GM12878 (cell line): ENCODE measurements around the gene EGFR. TPM values are rescaled to one million over a fixed set of nuclear protein-coding genes. Genes with fewer than 3 reads are reported as not detected.

Experiments used
- ATAC-seq: fragments of 200-7000 bp; cut with Tn5 transposase; 3 replicates; pipeline ENCODE4 v1.9.1; 2020; ENCODE audit warnings: mild to moderate bottlenecking, moderate library complexity
- BruUV-seq: library from RNA; stranded (reverse); fragments of 400-500 nt; replicated peaks from 2 replicates; lab custom pipeline; 2021; lab: Mats Ljungman, UMichigan
- CTCF ChIA-PET: fragments of 300-600 bp; sonication (Branson Sonifier 250); formaldehyde crosslinking; extraction: SDS; loops from one replicate; lab custom pipeline; 2021; ENCODE audit warnings: inconsistent platforms; lab: Yijun Ruan, JAX
- POLR2A ChIA-PET: fragments of 350-600 bp; formaldehyde crosslinking; extraction: SDS; loops from one replicate; lab custom pipeline; 2021; ENCODE audit warnings: inconsistent platforms; lab: Charles Lee
- RAD21 ChIA-PET: fragments of 300-600 bp; sonication (Branson Sonifier 250); formaldehyde crosslinking; loops from one replicate; lab custom pipeline; 2023; ENCODE audit warnings: antibody characterized with exemption; ENCODE audit not compliant: unreplicated experiment; lab: Charles Lee
- SMC1A ChIA-PET: fragments of 300-600 bp; sonication (Branson Sonifier 250); formaldehyde crosslinking; loops from one replicate; lab custom pipeline; 2023; ENCODE audit not compliant: unreplicated experiment, uncharacterized antibody; lab: Charles Lee
- DNase-seq: peaks from one replicate; pipeline ENCODE4 v3.0.0-alpha.2; 2011; ENCODE audit warnings: low read depth, low spot score
- FAIRE-seq: peaks from 3 replicates; lab custom pipeline; 2011; peaks lifted over from hg19 to GRCh38; lab: Jason Lieb, UNC
- H2AFZ ChIP-seq: 2 replicates; pipeline ENCODE4 v1.6.0; 2011; ENCODE audit warnings: low read depth, low read length, control low read depth; ENCODE audit not compliant: control insufficient read depth
- H3K27ac ChIP-seq: 2 replicates; pipeline ENCODE4 v1.5.1; 2011; ENCODE audit warnings: control low read depth; ENCODE audit not compliant: control insufficient read depth, insufficient read depth
- H3K27me3 ChIP-seq, 2 experiments: replicated peaks in 1 of 2; 2 replicates each; pipeline versions ENCODE4 v1.6.0 to v1.6.1; 2011; ENCODE audit warnings: low read length in 1 of 2; ENCODE audit not compliant: control insufficient read depth in 2 of 2, insufficient read depth in 2 of 2
- H3K36me3 ChIP-seq, 2 experiments: 2 replicates each; pipeline ENCODE4 v1.5.1; 2011; ENCODE audit warnings: low read length in 1 of 2; ENCODE audit not compliant: control insufficient read depth in 2 of 2, insufficient read depth in 2 of 2
- H3K4me1 ChIP-seq: 2 replicates; pipeline ENCODE4 v1.6.1; 2011; ENCODE audit warnings: mild to moderate bottlenecking, low read length, moderate library complexity, mixed read lengths; ENCODE audit not compliant: control insufficient read depth, insufficient read depth
- H3K4me2 ChIP-seq: 2 replicates; pipeline ENCODE4 v1.6.0; 2011; ENCODE audit warnings: control low read depth; ENCODE audit not compliant: control insufficient read depth, insufficient read depth
- H3K4me3 ChIP-seq: fragments of 200-600 bp; sonication (generic); 2 replicates; pipeline ENCODE4 v1.5.1; 2016
- H3K79me2 ChIP-seq: 2 replicates; pipeline ENCODE4 v1.6.0; 2011; ENCODE audit warnings: low read length; ENCODE audit not compliant: control insufficient read depth, insufficient read depth
- H3K9ac ChIP-seq: 2 replicates; pipeline ENCODE4 v1.8.0; 2011; ENCODE audit warnings: low read length, control low read depth, mixed read lengths; ENCODE audit not compliant: control insufficient read depth, insufficient read depth
- H3K9me3 ChIP-seq: replicated peaks from 3 replicates; pipeline ENCODE4 v1.5.1; 2011; ENCODE audit warnings: mild to moderate bottlenecking, low read length; ENCODE audit not compliant: control insufficient read depth, insufficient read depth
- H4K20me1 ChIP-seq: 2 replicates; pipeline ENCODE4 v1.6.0; 2011; ENCODE audit not compliant: control insufficient read depth, insufficient read depth
- BACH1 ChIP-seq: fragments of 450-650 bp; IDR thresholded peaks from 2 replicates; pipeline ENCODE4 v1.6.1; 2017; ENCODE audit warnings: mild to moderate bottlenecking, borderline replicate concordance
- CREB1 ChIP-seq: IDR thresholded peaks from 2 replicates; pipeline ENCODE4 v1.6.1; 2012; ENCODE audit warnings: low read depth, mild to moderate bottlenecking, inconsistent platforms
- ETV6 ChIP-seq, 2 experiments: fragments of 450-650 bp in 1 of 2; IDR thresholded peaks in 1 of 2; conservative IDR thresholded peaks in 1 of 2; 2 replicates each; pipeline ENCODE4 v1.6.1; 2014; ENCODE audit warnings: antibody characterized with exemption in 1 of 2, borderline replicate concordance in 1 of 2, low read depth in 1 of 2, mild to moderate bottlenecking in 1 of 2, moderate library complexity in 1 of 2
- JUNB ChIP-seq: IDR thresholded peaks from 2 replicates; pipeline ENCODE4 v1.6.1; 2016; ENCODE audit warnings: antibody characterized with exemption, mild to moderate bottlenecking
- KDM1A ChIP-seq: fragments of 200-600 bp; sonication (generic); IDR thresholded peaks from 2 replicates; pipeline ENCODE4 v1.6.1; 2016; ENCODE audit warnings: borderline replicate concordance
- NFIC ChIP-seq: IDR thresholded peaks from 2 replicates; pipeline ENCODE4 v1.6.1; 2012; ENCODE audit warnings: low read depth, mild to moderate bottlenecking, inconsistent platforms, low read length, moderate library complexity
- NRF1 ChIP-seq: conservative IDR thresholded peaks from 2 replicates; pipeline ENCODE4 v1.6.1; 2011; ENCODE audit warnings: mild to moderate bottlenecking, low read depth, low read length, improper control_type of control experiment
- SRF ChIP-seq, 2 experiments: IDR thresholded peaks; 2 replicates each; pipeline ENCODE4 v1.6.1; 2011; ENCODE audit warnings: low read depth in 2 of 2, low read length in 2 of 2, mild to moderate bottlenecking in 1 of 2, moderate library complexity in 1 of 2
- USF1 ChIP-seq: IDR thresholded peaks from 2 replicates; pipeline ENCODE4 v1.6.1; 2011; ENCODE audit warnings: borderline replicate concordance, low read depth, mild to moderate bottlenecking, moderate library complexity, mixed read lengths, low read length; ENCODE audit not compliant: insufficient read depth; ENCODE audit errors: extremely low read length
- YBX1 ChIP-seq: fragments of 450-650 bp; IDR thresholded peaks from 2 replicates; pipeline ENCODE4 v1.6.1; 2016; ENCODE audit warnings: antibody characterized with exemption
- ZBTB11 ChIP-seq: fragments of 450-650 bp; formaldehyde crosslinking; IDR thresholded peaks from 2 replicates; pipeline ENCODE4 v1.5.0; 2022; ENCODE audit warnings: mild to moderate bottlenecking, missing genetic modification characterization
- ZNF207 ChIP-seq: fragments of 450-650 bp; IDR thresholded peaks from 2 replicates; pipeline ENCODE4 v1.6.1; 2014; ENCODE audit warnings: antibody characterized with exemption, mild to moderate bottlenecking, borderline replicate concordance
- ZNF217 ChIP-seq: fragments of 450-650 bp; IDR thresholded peaks from 2 replicates; pipeline ENCODE4 v1.6.1; 2017; ENCODE audit warnings: antibody characterized with exemption, mild to moderate bottlenecking
- WGBS: methylation state at CpG from one replicate; pipeline ENCODE4 v1.1.6; 2016; ENCODE audit warnings: low lambda C conversion rate; ENCODE audit not compliant: insufficient replicate concordance, insufficient coverage; ENCODE audit errors: missing lambda C conversion rate; 5-methylcytosine and 5-hydroxymethylcytosine counted together
- in situ Hi-C: fragments of 300-500 bp; cut with MboI; formaldehyde crosslinking; loops from 9 replicates; pipeline ENCODE4 v1.14.3; 2018; ENCODE audit warnings: mixed read lengths
- intact Hi-C: fragments of 100-400 bp; cut with micrococcal nuclease; formaldehyde crosslinking; loops from one replicate; pipeline ENCODE4 v1.14.2; 2022; ENCODE audit not compliant: unreplicated experiment
- polyA plus RNA-seq, 11 experiments: library from polyadenylated mRNA; depleted of rRNA in 4 of 11; unstranded in 6 of 11; stranded (reverse) in 5 of 11; fragments of >200 nt; fragmentation: Nextera tagmentation in 4 of 11; fragmentation: Illumina TruSeq in 1 of 11; extraction: Ambion mirVana in 4 of 11; extraction: Trizol in 1 of 11; gene quantifications; 1 replicate in 1 of 11; 2 replicates in 10 of 11; pipeline versions ENCODE4 v1.2.1 to v1.2.3, GENCODE V29; 2011 to 2016; ENCODE audit warnings: inconsistent platforms in 2 of 11, missing spikeins in 2 of 11, low read depth in 1 of 11
- total RNA-seq, 4 experiments: library from RNA; depleted of rRNA in 3 of 4; stranded (reverse); fragments of >200 nt in 3 of 4; fragmentation: Illumina TruSeq in 1 of 4; extraction: Trizol in 1 of 4; gene quantifications; 2 replicates each; pipeline versions ENCODE4 v1.2.1 to v1.2.3, GENCODE V29; 2013 to 2021

EGFR gene
- total and polyA plus RNA-seq, 10 of the 15 experiments (the other 5 are each of a cell fraction or from before 2014, with no cell fraction given) = 0.01 to 0.31 TPM; not detected in 8

GRCh38 chr7:55063061-55063460, 44.2 kb downstream of the EGFR start:
- H3K36me3 ChIP-seq = no peaks in the 10 kb centered on the region
- H3K79me2 ChIP-seq = no peaks in the 10 kb centered on the region
- DNase-seq (no peak), ATAC-seq (no peak), FAIRE-seq (no peak)
- no peaks in the 10 kb centered on the region for H3K9me3 ChIP-seq
- peaks cover 3% of the 10 kb centered on the region; the same call in 1 of the 2 replicates for H3K4me1 ChIP-seq
- H3K9ac ChIP-seq = no peak overlapping the region
- H3K27me3 ChIP-seq = no peaks in the 10 kb centered on the region
- no TSS peak for BruUV-seq
- H3K27ac ChIP-seq = no peak overlapping the region
- RAD21 ChIA-PET = no interaction called here
- SMC1A ChIA-PET = interaction anchor here (4.6 kb wide), 1 partner anchor 23 kb away, joined by 53 read pairs; no protein-coding TSS in a partner anchor
- H3K4me3 ChIP-seq = no peak overlapping the region
- POLR2A ChIA-PET = no interaction called here
- 75% methylated on average over 7 of the region's 7 CpGs for WGBS
- intact Hi-C loops (no loop called here), in situ Hi-C loops (no loop called here)
- CTCF ChIA-PET = no interaction called here
- H2AFZ ChIP-seq = no peak overlapping the region
- no peaks in the 10 kb centered on the region for H4K20me1 ChIP-seq
- H3K4me2 ChIP-seq = no peak overlapping the region
- TF ChIP-seq ZNF217 (no peak), YBX1 (no peak), ZNF207 (no peak), NRF1 (no peak), ETV6 (conservative IDR thresholded peaks at IDR 0.05 in 1 of 2, IDR thresholded peaks at IDR 0.05 in 1 of 2; ENCODE audit: borderline replicate concordance in 1 of 2, low read depth in 1 of 2) (no peak), SRF (IDR thresholded peaks at IDR 0.05; ENCODE audit: low read depth in 2 of 2, low read length in 2 of 2) (no peak), USF1 (no peak), JUNB (no peak), NFIC (no peak), KDM1A (no peak), ZBTB11 (CRISPR knock-in tag) (no peak), BACH1 (no peak), CREB1 (no peak)
